NCI-H2107 treated with DMSO at 0.1 percent for 48 hours (cell line): ENCODE measurements around the gene PVALEF.

ENCODE experiments used
- DNase-seq: peaks from one replicate; lab custom pipeline; 2025; ENCODE audit not compliant: unreplicated experiment; lab: John Stamatoyannopoulos, UW

PVALEF gene

DNA sequence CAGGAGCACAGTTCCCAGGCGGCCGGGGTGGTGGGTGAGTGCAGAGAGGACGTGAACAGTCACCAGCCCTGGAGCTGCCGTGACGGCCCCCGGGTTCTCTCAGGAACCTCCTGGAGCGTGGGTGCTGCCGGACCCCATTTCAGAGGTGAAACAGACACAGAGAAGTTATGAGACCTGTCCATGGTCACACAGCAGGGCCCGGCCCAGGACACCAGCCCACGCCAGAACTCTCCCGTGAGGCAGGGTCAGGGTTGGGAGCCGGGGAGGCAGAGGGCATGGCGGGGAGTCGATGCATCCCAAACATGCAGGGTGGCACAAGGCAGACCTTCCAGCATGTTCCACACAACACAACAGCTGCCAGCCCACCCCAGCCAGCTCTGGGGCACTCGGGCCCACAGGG lies 3.8 kb upstream of the PVALEF start:
- DNase-seq = no peak

GRCh38 chr17:81161972-81162371 lies 3.3 kb upstream of the PVALEF start:
- DNase-seq = no peak

DNA sequence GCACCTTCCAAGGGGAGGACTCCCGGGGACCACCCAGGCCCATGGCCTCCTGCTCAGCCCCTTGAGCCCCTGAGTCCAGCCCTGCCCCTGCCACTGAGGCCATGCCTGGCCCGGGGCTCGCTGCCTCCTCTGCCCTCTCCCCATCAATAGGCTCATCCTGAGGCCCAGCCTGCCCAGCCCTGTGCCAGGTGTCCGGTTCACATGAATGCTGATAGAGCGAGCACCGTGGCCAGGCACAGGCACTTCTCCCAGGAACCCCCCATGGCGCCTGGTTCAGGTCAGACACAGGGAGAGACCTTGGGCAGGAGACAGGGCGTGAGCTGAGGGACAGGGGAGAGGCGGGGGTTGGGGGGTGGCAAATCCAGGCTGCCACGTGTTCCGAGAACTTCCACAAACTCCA lies 2.8 kb upstream of the PVALEF start:
- DNase-seq = no peak

DNA sequence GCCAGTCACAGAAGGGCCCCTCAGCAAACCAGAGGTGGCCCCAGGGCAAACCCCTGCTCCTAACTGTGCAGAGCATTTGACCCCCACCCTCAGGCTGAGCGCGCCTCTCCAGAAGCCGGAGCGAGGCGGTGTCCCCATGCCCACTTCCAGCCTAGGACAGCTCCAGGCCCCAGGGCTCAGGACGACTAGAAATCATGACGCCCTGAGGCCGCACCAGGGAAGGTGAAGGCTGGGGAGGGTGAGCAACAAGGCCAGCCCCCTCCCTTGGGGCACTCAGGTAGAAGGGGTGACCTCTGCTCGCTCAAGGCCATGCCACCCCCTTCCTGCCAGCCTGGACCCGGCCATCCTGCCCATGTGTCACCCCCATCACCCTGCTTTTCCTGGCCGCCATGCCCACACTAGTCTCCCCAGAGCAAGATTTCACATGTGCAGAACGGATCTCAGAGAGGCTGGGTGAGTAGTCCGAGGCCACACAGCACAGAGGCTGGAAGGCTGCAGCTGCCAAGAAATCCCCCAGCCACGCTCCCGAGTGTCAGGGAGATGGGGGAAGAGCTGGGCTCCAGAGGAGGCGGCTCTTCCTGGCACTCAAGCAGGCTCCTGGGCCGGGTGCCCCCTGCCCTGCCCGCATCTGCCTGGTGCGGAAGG lies 2.1 kb upstream of the PVALEF start:
- no peak for DNase-seq

DNA sequence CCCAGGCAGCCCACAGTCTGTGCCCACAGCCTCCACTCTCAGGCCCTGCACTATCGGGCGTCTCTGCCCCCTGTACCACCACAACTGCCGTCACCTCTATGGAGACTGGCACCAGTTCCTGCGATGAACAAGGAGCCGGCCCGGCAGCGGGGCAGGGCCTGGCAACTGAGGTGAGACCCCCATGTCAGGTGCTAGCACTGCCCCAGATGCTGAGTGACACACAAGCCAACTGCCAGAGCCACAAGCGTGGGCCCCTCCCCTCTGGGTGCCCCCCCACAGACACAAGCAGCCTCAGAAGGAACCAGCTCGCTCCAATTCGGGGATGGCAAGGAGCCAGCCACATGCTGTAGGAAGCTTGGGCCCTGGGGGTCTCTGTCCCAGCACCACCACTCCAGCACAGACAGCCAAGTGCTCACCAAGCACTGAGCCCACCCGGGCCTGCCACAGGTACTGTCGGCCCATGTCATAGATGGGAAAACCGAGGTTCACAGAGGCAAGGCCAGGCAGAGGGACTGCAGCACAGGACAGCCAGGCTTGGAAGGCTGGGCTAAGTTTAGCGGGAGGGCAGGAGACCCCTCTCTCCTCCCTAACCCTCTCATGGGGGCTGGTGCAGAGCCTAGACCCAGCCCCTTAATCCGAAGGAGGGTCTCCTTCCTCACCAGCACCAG lies 1.5 kb upstream of the PVALEF start:
- DNase-seq = no peak

DNA sequence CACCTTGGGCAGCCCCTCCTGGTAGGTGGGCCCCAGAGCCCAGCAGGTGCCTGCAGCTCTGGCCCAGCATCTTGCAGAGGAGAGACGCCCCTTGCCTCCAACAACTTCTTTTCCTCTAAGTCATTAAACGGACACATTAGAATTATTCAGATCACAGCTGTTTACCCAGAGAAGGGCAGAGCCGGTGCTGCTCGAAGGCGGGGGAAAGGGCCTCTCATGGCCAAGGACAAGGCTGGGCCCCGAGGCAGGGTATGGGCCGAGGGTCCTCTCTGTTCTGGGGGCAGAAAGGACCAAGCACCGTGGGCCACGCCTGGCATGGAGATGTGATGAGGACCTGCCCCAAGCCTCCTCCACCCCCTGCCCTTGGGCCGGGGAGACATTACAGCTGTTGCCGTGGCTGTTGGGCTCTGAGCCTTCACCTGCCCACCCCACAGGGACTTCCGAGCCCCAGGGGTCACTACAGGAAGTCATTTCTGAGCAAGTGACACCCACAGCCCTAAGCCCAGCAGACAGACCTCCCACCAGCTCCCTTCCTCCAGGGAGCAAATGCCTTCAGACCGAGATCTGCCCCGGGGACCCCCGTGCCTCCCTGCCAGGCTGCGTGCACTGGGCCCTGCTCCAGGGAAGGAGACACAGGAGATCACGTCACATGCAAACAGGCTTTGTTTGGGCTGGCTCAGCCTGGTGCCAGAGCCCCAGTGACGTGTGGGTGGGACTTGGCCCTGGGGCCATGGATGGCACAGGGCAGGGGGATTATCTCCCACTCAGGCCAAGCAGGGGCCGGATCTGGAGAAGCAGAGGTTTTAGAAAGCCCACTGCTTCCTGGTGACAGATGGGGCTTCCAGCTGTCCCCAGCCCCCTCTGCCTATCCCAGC lies 699 bp upstream of the PVALEF start:
- DNase-seq = peak; percentile 4

DNA sequence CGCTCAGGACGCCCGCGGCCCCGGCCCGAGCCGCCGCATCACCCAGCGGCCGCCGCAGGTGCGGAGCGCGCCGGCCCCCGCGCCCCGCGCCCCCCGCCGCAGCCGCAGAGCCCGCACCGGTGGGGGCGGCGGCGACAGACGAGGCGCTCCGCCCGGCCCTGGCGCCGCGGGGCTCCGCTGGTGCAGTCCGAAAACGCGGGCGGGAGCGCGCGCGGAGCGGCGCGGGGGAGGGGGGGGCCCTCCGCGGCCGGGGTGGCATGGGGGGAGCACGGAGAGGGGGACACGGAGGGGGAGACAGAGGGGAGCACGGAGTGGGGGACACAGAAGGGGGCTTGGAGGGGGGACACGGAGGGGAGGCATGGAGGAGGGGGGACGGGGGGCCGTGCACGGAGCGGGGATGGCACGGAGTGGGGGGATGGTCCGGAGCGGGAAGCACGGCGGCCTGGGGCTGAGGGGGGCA lies 756 bp downstream of the PVALEF start, which contains the start of gene AATK:
TSS of gene AATK (minus strand) at position 189 of the 460 bp plus-strand sequence. CDS start 229 bp downstream, outside the sequence.
- no peak for DNase-seq

DNA sequence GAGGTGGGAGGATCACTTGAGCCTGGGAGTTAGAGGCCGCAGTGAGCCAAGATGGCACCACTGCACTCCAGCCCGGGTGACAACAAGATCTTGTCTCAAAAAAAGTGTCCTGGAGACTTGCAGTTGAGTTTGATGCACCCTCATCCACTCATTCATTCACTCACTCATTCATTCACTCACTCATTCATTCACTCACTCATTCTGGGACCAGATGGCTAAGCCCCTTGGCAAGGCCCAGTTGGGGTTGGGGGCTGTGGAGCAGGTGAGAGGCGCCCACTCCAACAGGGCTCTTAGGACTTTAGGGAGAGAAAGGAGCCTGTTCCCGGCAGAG lies 1.9 kb downstream of the PVALEF start:
- DNase-seq = no peak

DNA sequence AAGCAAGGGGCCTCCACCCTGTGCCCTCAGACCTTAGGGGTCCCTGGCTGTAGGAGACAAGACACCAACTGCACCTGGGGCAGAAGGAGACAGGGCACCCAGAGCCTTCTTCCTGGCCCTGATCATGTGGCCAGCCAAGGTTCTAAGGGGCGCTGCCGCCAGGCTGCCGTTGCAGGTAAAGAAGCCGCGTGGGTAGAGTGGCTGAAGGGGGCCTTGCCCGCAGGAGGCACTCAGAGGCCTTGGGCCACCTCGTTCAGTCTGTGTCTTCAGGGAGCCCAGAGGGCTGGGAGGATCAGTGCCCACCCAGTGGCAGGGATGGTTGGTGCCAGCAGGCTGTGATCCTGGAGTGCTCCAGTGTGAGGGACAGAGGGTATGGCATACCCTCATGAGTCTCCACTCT lies 2.3 kb downstream of the PVALEF start:
- DNase-seq = no peak

GRCh38 chr17:81169870-81170309 lies 4.6 kb downstream of the PVALEF start:
- DNase-seq = no peak

DNA sequence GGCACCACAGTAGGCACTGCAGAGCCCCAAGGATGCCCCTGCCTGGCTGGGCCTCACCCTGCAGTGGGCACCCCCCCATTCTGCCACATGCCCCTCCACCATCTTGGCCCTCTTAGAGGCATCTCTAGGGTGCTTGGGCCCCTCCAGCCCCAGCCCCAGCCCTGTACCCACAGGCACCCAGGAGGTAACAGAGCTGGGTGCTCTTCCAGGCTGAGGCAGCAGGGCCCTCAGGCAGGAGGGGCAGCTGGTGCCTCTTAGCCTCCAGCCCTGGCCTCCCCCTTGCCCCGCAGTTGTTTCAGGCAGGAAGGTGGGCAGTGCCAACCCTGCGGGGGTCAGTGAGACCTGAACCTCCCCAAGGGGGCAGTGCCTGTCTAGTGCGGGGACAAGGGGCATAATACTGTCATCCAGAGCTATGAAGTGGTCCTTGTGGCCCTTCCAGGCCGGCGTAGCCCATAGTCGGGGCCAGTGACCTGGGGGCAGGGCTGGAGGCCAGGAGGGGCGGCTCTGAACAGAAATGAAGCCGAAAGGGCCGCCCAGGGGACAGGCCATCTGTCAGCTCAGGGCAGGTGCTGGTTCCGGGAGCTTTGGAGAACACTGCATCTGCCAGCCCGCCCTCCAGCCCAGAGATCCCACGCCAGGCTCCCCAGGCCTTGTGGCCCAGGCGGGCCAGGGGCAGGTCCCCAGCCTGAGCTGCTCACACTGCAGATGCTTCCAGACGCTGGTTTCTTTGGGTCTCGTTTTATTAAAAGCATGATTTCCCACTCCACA lies 5.6 kb downstream of the PVALEF start:
- no peak for DNase-seq

- no peak for DNase-seq
Observed at GRCh38 chr17:81171941-81172340, 6.6 kb downstream of the PVALEF start.

- no peak for DNase-seq
Observed at GRCh38 chr17:81173052-81173761, 7.9 kb downstream of the PVALEF start.

- no peak for DNase-seq
Observed at GRCh38 chr17:81173762-81174155, 8.5 kb downstream of the PVALEF start.

DNA sequence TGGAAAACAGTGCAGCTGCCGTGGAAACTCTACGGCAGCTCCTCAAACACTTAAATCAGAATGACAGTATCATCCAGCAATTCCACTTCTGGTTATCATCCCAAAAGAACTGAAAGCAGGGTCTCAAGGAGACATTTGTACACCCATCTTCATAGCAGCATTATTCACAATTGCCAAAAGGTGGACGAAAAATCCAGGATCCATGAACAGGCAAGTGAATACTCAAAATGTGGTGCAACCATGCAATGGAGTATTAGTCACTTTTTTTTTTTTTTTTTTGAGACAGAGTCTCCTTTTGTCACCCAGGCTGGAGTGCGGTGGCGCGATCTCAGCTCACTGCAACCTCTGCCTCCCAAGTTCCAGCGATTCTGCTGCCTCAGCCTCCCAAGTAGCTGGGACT lies 11.4 kb downstream of the PVALEF start:
- DNase-seq = no peak

GRCh38 chr17:81178136-81179091 lies 13.1 kb downstream of the PVALEF start:
- DNase-seq = no peak

- DNase-seq = no peak
Observed at GRCh38 chr17:81179220-81179619, 13.9 kb downstream of the PVALEF start.

- no peak for DNase-seq
Observed at GRCh38 chr17:81179861-81180260, 14.6 kb downstream of the PVALEF start.
